Panc1 (cell line): Measurements from ENCODE around the gene CYP4Z1. TPM values are rescaled to one million over a fixed set of nuclear protein-coding genes. Genes with fewer than 3 reads are reported as not detected.

Source experiments
- ATAC-seq: fragments of 200-7000 bp; cut with Tn5 transposase; 2 replicates; pipeline ENCODE4 v1.9.1; 2020; ENCODE audit warnings: mild to moderate bottlenecking, moderate library complexity
- BruUV-seq: library from RNA; stranded (reverse); fragments of 400-500 nt; replicated peaks from 2 replicates; lab custom pipeline; 2021; lab: Mats Ljungman, UMichigan
- CTCF ChIA-PET: fragments of 300-600 bp; sonication (Branson Sonifier 250); formaldehyde crosslinking; loops from one replicate; lab custom pipeline; 2022; ENCODE audit warnings: antibody characterized with exemption; lab: Charles Lee
- POLR2A ChIA-PET: fragments of 300-600 bp; sonication (Branson Sonifier 250); formaldehyde crosslinking; loops from one replicate; lab custom pipeline; 2022; ENCODE audit warnings: antibody characterized with exemption; lab: Charles Lee
- DNase-seq: peaks from one replicate; pipeline ENCODE4 v3.0.0-alpha.2; 2010; ENCODE audit warnings: low read depth, low spot score
- H3K27ac ChIP-seq: 2 replicates; pipeline ENCODE4 v1.5.1; 2011; ENCODE audit warnings: mild to moderate bottlenecking, low read length, inconsistent platforms
- H3K27me3 ChIP-seq: fragments of 200-500 bp; sonication (Bioruptor generic); 2 replicates; pipeline ENCODE4 v1.6.0; 2014; ENCODE audit warnings: low read length, inconsistent platforms; ENCODE audit not compliant: control insufficient read depth, insufficient read depth
- H3K36me3 ChIP-seq: fragments of 200-500 bp; sonication (Bioruptor generic); 2 replicates; pipeline ENCODE4 v1.5.1; 2014; ENCODE audit warnings: inconsistent platforms, mild to moderate bottlenecking, low read length, moderate library complexity; ENCODE audit not compliant: control insufficient read depth, insufficient read depth
- H3K4me1 ChIP-seq: 2 replicates; pipeline ENCODE4 v1.5.1; 2011; ENCODE audit warnings: inconsistent platforms, mild to moderate bottlenecking, low read length, moderate library complexity; ENCODE audit not compliant: control insufficient read depth, insufficient read depth
- H3K4me3 ChIP-seq, 2 experiments: 2 replicates each; pipeline ENCODE4 v1.5.1; 2011 to 2012; ENCODE audit warnings: low read depth in 2 of 2, low read length in 2 of 2, mild to moderate bottlenecking in 2 of 2, inconsistent platforms in 1 of 2, moderate library complexity in 1 of 2
- H3K9me3 ChIP-seq: fragments of 200-500 bp; sonication (Bioruptor generic); 2 replicates; pipeline ENCODE4 v1.5.1; 2014; ENCODE audit warnings: low read depth, mild to moderate bottlenecking, inconsistent platforms, low read length, moderate library complexity; ENCODE audit not compliant: control insufficient read depth, insufficient read depth
- POLR2AphosphoS5 ChIP-seq: IDR thresholded peaks from 2 replicates; pipeline ENCODE4 v1.6.1; 2012; ENCODE audit warnings: mild to moderate bottlenecking, low read depth, low read length, moderate library complexity
- SIN3A ChIP-seq: IDR thresholded peaks from 2 replicates; pipeline ENCODE4 v1.6.1; 2012; ENCODE audit warnings: low read depth, mild to moderate bottlenecking, low read length, moderate library complexity, borderline replicate concordance; ENCODE audit not compliant: insufficient read depth
- TCF7L2 ChIP-seq: IDR thresholded peaks from 2 replicates; pipeline ENCODE4 v1.6.1; 2011; ENCODE audit warnings: mild to moderate bottlenecking, low read depth, low read length, inconsistent platforms
- in situ Hi-C: cut with HindIII; loops from 2 replicates; pipeline ENCODE4 v1.10.0; 2016; ENCODE audit warnings: low sequenced_read_pairs, low pct_unique_long_range_greater_than_20kb
- intact Hi-C: fragments of 100-400 bp; cut with micrococcal nuclease; formaldehyde crosslinking; loops from one replicate; pipeline ENCODE4 v1.10.0; 2022; ENCODE audit not compliant: unreplicated experiment
- total RNA-seq: library from RNA; stranded (reverse); gene quantifications from one replicate; pipeline ENCODE4 v1.2.1, GENCODE V29; 2021; ENCODE audit not compliant: unreplicated experiment
- TF ChIP-seq, protein P1 (sequence below), 2 experiments: IDR thresholded peaks; 2 replicates each; pipeline ENCODE4 v1.6.1; 2011 to 2012; ENCODE audit warnings: low read depth in 2 of 2, control low read depth in 1 of 2, low read length in 1 of 2, mild to moderate bottlenecking in 1 of 2, moderate library complexity in 1 of 2; ENCODE audit not compliant: insufficient read depth in 1 of 2
- TF ChIP-seq, protein P2 (sequence below): fragments of 450-650 bp; IDR thresholded peaks from 2 replicates; pipeline ENCODE4 v1.5.1; 2017; ENCODE audit warnings: mild to moderate bottlenecking

The CYP4Z1 gene
- total RNA-seq, 1 experiment from 2014 or later, result not detected

DNA sequence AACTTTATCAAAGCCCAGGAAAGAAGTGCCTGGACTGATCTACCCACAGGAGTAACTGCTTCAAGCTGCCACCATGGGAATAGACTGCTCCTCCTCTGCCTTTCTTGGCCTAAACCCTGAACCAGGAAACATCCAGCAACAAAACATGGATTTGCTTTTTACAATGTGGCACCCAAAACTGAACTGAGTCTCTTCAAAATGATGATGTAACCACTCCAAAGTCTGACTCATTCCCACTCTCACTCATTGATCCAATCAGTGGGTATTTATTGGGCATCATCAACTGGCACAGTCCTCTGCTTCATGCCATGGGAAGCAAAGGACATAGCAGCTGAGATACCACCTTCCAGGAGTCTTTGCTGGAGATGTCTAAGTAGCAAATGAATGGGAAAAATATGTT is 93.7 kb downstream of the CYP4Z1 start:
- CTCF ChIA-PET, result no interaction called here
- Histone ChIP-seq H3K27me3 (no peaks in the 10 kb centered on the region), H3K36me3 (no peaks in the 10 kb centered on the region), H3K27ac (no peak overlapping the region), H3K9me3 (no peaks in the 10 kb centered on the region), H3K4me1 (no peaks in the 10 kb centered on the region), H3K4me3 (no peak overlapping the region)
- ATAC-seq (no peak), DNase-seq (no peak)
- POLR2A ChIA-PET, result no interaction called here
- TF ChIP-seq, protein P1, sequence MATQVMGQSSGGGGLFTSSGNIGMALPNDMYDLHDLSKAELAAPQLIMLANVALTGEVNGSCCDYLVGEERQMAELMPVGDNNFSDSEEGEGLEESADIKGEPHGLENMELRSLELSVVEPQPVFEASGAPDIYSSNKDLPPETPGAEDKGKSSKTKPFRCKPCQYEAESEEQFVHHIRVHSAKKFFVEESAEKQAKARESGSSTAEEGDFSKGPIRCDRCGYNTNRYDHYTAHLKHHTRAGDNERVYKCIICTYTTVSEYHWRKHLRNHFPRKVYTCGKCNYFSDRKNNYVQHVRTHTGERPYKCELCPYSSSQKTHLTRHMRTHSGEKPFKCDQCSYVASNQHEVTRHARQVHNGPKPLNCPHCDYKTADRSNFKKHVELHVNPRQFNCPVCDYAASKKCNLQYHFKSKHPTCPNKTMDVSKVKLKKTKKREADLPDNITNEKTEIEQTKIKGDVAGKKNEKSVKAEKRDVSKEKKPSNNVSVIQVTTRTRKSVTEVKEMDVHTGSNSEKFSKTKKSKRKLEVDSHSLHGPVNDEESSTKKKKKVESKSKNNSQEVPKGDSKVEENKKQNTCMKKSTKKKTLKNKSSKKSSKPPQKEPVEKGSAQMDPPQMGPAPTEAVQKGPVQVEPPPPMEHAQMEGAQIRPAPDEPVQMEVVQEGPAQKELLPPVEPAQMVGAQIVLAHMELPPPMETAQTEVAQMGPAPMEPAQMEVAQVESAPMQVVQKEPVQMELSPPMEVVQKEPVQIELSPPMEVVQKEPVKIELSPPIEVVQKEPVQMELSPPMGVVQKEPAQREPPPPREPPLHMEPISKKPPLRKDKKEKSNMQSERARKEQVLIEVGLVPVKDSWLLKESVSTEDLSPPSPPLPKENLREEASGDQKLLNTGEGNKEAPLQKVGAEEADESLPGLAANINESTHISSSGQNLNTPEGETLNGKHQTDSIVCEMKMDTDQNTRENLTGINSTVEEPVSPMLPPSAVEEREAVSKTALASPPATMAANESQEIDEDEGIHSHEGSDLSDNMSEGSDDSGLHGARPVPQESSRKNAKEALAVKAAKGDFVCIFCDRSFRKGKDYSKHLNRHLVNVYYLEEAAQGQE (IDR thresholded peaks at IDR 0.05; ENCODE audit: insufficient read depth in 1 of 2, low read depth in 2 of 2, low read length in 1 of 2), result no peak
- TF ChIP-seq, protein P2, sequence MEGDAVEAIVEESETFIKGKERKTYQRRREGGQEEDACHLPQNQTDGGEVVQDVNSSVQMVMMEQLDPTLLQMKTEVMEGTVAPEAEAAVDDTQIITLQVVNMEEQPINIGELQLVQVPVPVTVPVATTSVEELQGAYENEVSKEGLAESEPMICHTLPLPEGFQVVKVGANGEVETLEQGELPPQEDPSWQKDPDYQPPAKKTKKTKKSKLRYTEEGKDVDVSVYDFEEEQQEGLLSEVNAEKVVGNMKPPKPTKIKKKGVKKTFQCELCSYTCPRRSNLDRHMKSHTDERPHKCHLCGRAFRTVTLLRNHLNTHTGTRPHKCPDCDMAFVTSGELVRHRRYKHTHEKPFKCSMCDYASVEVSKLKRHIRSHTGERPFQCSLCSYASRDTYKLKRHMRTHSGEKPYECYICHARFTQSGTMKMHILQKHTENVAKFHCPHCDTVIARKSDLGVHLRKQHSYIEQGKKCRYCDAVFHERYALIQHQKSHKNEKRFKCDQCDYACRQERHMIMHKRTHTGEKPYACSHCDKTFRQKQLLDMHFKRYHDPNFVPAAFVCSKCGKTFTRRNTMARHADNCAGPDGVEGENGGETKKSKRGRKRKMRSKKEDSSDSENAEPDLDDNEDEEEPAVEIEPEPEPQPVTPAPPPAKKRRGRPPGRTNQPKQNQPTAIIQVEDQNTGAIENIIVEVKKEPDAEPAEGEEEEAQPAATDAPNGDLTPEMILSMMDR, result no peak
- TF ChIP-seq TCF7L2, result no peak
- no peak for TF ChIP-seq POLR2AphosphoS5
- TF ChIP-seq SIN3A, result no peak
- intact Hi-C loops, result no loop called here
- in situ Hi-C loops, result no loop called here
- BruUV-seq, result no TSS peak

DNA sequence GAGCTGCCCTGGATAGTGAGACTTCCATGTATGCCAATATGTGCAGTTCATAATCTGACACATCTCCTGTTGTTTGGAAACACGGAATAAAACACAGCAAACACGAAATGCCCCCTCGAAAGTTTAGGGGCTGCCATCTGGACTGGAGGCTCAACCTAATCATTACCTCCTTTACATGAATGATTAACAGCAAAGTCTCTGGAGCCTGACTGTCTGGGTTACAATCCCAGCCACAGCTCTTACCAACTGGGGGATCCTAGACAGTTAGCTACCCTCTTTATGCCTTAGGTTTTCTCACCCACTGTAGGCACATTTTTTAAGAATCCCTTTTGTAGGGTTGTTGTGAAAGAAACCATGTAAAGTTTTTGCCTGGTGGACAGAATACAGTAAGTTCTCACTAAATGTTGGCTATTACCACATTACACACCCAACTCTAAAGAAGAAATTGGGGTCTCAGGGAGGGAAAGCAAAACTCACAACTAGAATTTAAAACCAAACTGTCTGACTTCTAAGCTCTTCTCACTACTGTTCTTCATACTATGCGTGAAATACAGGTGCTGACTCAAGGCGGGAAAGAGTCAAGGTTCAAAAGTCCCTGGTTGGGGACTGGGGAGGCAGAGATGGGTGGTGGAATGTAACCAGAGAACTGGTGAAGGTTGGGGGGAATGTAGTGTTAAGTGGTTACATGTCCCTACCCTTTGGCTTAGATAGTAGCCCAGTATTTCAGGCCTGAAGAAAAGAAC is 94.4 kb downstream of the CYP4Z1 start:
- CTCF ChIA-PET, result no interaction called here
- ATAC-seq, result no peak
- Histone ChIP-seq H3K27me3 (no peaks in the 10 kb centered on the region), H3K4me1 (no peaks in the 10 kb centered on the region), H3K9me3 (no peaks in the 10 kb centered on the region), H3K27ac (no peak overlapping the region), H3K4me3 (no peak overlapping the region), H3K36me3 (no peaks in the 10 kb centered on the region)
- in situ Hi-C loops (no loop called here), intact Hi-C loops (no loop called here)
- no peak for DNase-seq
- POLR2A ChIA-PET, result no interaction called here
- TF ChIP-seq, protein P1 (IDR thresholded peaks at IDR 0.05; ENCODE audit: insufficient read depth in 1 of 2, low read depth in 2 of 2, low read length in 1 of 2), result no peak
- TF ChIP-seq, protein P2, result no peak
- no peak for TF ChIP-seq POLR2AphosphoS5
- TF ChIP-seq SIN3A, result no peak
- no peak for TF ChIP-seq TCF7L2
- no TSS peak for BruUV-seq
